HEK293T (cell line): ENCODE results near the gene CCDC158.

Experiments
- CTCF ChIA-PET: fragments of 350-600 bp; formaldehyde crosslinking; extraction: SDS; loops from one replicate; lab custom pipeline; 2021; ENCODE audit warnings: antibody characterized with exemption, inconsistent platforms; lab: Yijun Ruan, JAX
- POLR2A ChIA-PET: fragments of 350-600 bp; formaldehyde crosslinking; extraction: SDS; loops from one replicate; lab custom pipeline; 2020; ENCODE audit warnings: antibody characterized with exemption, inconsistent platforms; lab: Yijun Ruan, JAX
- DNase-seq: peaks from one replicate; pipeline ENCODE4 v3.0.0; 2012; ENCODE audit warnings: mixed read lengths; ENCODE audit errors: extremely low spot score
- ARNT ChIP-seq: fragments of 450-650 bp; IDR thresholded peaks from 2 replicates; pipeline ENCODE4 v1.6.1; 2017; ENCODE audit warnings: mild to moderate bottlenecking
- BHLHE40 ChIP-seq: fragments of 450-650 bp; IDR thresholded peaks from 2 replicates; pipeline ENCODE4 v1.6.1; 2016; ENCODE audit warnings: mild to moderate bottlenecking, moderate library complexity, borderline replicate concordance
- CTBP1 ChIP-seq: fragments of 450-650 bp; IDR thresholded peaks from 2 replicates; pipeline ENCODE4 v1.6.1; 2016; ENCODE audit warnings: borderline replicate concordance
- ELF4 ChIP-seq: fragments of 450-650 bp; IDR thresholded peaks from 2 replicates; pipeline ENCODE4 v1.6.1; 2017; ENCODE audit warnings: antibody characterized with exemption
- FOXA1 ChIP-seq: fragments of 450-650 bp; IDR thresholded peaks from 2 replicates; pipeline ENCODE4 v1.6.1; 2016; ENCODE audit warnings: mild to moderate bottlenecking
- FOXK2 ChIP-seq: fragments of 450-650 bp; IDR thresholded peaks from 2 replicates; pipeline ENCODE4 v1.6.1; 2016; ENCODE audit warnings: mild to moderate bottlenecking
- FOXM1 ChIP-seq: fragments of 450-650 bp; IDR thresholded peaks from 2 replicates; pipeline ENCODE4 v1.6.1; 2017; ENCODE audit warnings: mild to moderate bottlenecking, borderline replicate concordance
- HDGF ChIP-seq: fragments of 450-650 bp; IDR thresholded peaks from 2 replicates; pipeline ENCODE4 v1.6.1; 2017; ENCODE audit warnings: antibody characterized with exemption, borderline replicate concordance
- L3MBTL2 ChIP-seq: fragments of 450-650 bp; conservative IDR thresholded peaks from 2 replicates; pipeline ENCODE4 v1.6.1; 2016; ENCODE audit warnings: mild to moderate bottlenecking
- LEF1 ChIP-seq: fragments of 450-650 bp; IDR thresholded peaks from 2 replicates; pipeline ENCODE4 v1.6.1; 2017; ENCODE audit warnings: mild to moderate bottlenecking, borderline replicate concordance
- NFRKB ChIP-seq: fragments of 450-650 bp; IDR thresholded peaks from 2 replicates; pipeline ENCODE4 v1.6.1; 2016; ENCODE audit warnings: mild to moderate bottlenecking, moderate library complexity
- SP1 ChIP-seq: fragments of 450-650 bp; IDR thresholded peaks from 2 replicates; pipeline ENCODE4 v1.6.1; 2017
- SUZ12 ChIP-seq: fragments of 450-650 bp; IDR thresholded peaks from 2 replicates; pipeline ENCODE4 v1.6.1; 2016; ENCODE audit warnings: mild to moderate bottlenecking
- TARDBP ChIP-seq: fragments of 450-650 bp; IDR thresholded peaks from 2 replicates; pipeline ENCODE4 v1.6.1; 2016
- ZNF384 ChIP-seq: fragments of 450-650 bp; IDR thresholded peaks from 2 replicates; pipeline ENCODE4 v1.6.1; 2016
- TF ChIP-seq, protein P1 (sequence below): fragments of 450-650 bp; IDR thresholded peaks from 2 replicates; pipeline ENCODE4 v1.6.1; 2016

CCDC158 gene

DNA sequence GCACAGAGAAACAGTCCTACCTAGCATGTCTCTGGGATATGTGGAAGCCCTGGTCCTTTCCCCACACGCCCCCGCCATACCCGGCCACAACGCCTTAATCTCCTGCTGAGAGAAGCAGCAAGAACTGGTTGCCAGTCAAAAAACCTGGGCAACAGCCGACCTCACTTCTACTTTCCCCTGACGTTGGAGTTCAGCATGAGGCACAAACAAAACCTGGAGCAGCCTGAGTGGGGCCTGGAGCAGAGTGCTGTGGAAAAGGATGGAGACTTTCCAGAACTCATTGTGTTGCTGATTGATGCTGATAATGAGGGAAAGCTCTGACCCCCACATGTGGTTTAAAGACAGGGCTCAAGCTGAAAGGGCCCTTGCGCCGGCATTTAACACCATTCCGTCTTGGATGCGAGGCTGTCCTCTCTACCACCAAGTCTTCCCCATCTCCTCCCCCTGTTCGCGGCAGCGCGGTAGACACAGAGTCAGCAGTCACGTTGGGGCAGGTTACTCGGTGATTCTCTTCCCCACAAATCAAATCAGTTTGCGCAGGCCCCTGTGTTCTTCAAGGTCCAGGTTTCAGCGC, 666 bp downstream of the CCDC158 start:
- no peak for TF ChIP-seq SP1
- TF ChIP-seq ARNT, result no peak
- no peak for TF ChIP-seq SUZ12
- TF ChIP-seq LEF1, result no peak
- TF ChIP-seq ELF4, result no peak
- no peak for TF ChIP-seq TARDBP
- no peak for TF ChIP-seq ZNF384
- TF ChIP-seq BHLHE40, result no peak
- TF ChIP-seq FOXA1, result no peak
- CTCF ChIA-PET, result interaction anchor here (0.6 kb wide), 1 partner anchor 329 kb away, joined by 5 read pairs; no protein-coding TSS in a partner anchor

DNA sequence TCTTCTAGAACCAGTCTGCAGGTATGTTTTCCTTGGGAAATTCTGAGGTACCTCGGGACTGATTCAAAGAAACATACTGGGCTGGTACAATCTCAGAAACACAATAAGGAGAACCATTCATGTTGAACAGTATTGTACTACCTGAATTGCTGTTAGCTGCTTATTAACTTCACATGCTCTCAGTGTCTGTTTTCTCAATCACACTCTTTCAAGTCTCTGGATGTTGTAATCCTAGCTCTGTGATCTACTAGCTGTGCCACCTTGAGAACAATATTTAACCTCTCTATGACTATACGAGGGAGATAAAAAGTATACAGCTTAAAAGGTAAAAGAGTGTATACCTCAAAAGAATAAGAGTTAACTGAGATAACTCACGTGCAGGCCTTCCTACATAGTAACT, 10.3 kb downstream of the CCDC158 start:
- no peak for DNase-seq
- ChIA-PET CTCF (no interaction called here), POLR2A (no interaction called here)
- no peak for TF ChIP-seq SUZ12
- TF ChIP-seq ELF4, result no peak
- TF ChIP-seq FOXM1, result no peak
- TF ChIP-seq, protein P1, sequence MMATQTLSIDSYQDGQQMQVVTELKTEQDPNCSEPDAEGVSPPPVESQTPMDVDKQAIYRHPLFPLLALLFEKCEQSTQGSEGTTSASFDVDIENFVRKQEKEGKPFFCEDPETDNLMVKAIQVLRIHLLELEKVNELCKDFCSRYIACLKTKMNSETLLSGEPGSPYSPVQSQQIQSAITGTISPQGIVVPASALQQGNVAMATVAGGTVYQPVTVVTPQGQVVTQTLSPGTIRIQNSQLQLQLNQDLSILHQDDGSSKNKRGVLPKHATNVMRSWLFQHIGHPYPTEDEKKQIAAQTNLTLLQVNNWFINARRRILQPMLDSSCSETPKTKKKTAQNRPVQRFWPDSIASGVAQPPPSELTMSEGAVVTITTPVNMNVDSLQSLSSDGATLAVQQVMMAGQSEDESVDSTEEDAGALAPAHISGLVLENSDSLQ, result no peak
- no peak for TF ChIP-seq ZNF384
- no peak for TF ChIP-seq NFRKB
- no peak for TF ChIP-seq FOXA1
- no peak for TF ChIP-seq FOXK2
- TF ChIP-seq LEF1, result no peak
- no peak for TF ChIP-seq L3MBTL2
- TF ChIP-seq BHLHE40, result no peak
- no peak for TF ChIP-seq TARDBP
- TF ChIP-seq HDGF, result no peak
- no peak for TF ChIP-seq SP1
- no peak for TF ChIP-seq CTBP1
- no peak for TF ChIP-seq ARNT

More for the DNA sequence above, 666 bp downstream of the CCDC158 start:
- POLR2A ChIA-PET, result no interaction called here
- no peak for DNase-seq

DNA sequence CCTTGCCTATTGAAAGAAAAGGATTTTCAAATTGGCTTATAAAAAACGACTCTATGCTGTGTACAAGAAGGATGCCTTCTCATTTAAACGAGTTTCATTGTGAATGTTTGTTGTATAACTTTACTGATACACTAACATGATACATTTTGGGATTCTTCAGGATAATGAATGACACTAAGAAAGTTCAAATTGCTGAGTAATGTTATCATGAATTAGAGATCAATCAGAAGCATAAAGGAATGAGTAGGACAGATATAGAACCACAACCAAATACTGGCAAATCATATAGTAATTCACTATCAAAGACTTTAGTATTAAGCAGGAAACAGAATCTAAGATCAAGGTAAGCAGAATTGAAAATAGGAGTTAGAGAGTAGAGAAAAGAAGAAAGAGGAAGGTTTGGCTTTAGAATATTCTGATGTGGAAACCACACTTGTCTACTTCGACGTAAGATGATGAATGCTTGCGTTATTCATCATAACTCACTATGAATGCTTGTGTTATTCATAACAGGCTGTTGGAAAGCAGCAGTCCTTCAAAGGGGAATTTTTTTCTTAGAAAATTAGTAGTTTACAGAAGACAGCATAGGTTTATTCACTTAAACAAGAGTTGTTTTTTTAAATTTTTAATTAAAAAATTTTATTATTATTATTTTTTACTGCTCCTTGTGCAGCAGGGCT, 13.4 kb downstream of the CCDC158 start:
- ChIA-PET POLR2A (no interaction called here), CTCF (no interaction called here)
- DNase-seq, result no peak
- no peak for TF ChIP-seq FOXK2
- no peak for TF ChIP-seq FOXA1
- no peak for TF ChIP-seq SUZ12
- TF ChIP-seq LEF1, result no peak

GRCh38 chr4:76406081-76406480, 14.9 kb downstream of the CCDC158 start:
- TF ChIP-seq, protein P1, result no peak
- no peak for TF ChIP-seq HDGF
- no peak for TF ChIP-seq CTBP1
- TF ChIP-seq SP1, result no peak
- TF ChIP-seq ARNT, result no peak
- TF ChIP-seq ELF4, result no peak
- no peak for TF ChIP-seq FOXM1
- TF ChIP-seq BHLHE40, result no peak
- TF ChIP-seq LEF1, result no peak
- no peak for TF ChIP-seq FOXK2
- TF ChIP-seq SUZ12, result no peak
- TF ChIP-seq NFRKB, result no peak
- no peak for TF ChIP-seq FOXA1
- no peak for TF ChIP-seq ZNF384
- TF ChIP-seq L3MBTL2, result no peak
- TF ChIP-seq TARDBP, result no peak
- POLR2A ChIA-PET, result no interaction called here
- DNase-seq, result no peak
- CTCF ChIA-PET, result no interaction called here

DNA sequence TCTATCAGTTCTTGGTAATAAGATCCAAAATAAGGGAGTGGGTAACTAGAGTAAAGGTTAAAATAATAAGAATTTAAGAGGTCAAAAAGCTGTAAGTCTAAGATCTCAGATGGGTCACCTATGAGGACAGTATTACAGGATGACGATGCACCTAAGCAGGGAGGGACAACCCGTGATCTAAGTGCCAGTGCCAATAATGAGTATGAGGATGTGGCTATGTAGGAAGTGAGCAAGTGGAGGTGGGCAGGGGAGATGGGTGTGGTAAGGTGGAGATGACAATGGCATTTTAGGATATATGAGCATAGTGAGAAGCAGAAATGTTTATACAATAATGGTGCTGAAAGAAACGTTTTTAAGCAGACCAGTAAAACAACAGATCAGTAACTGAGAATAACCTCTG, 19.3 kb downstream of the CCDC158 start:
- CTCF ChIA-PET, result no interaction called here
- TF ChIP-seq L3MBTL2 (no peak), SP1 (no peak), LEF1 (no peak), NFRKB (no peak), HDGF (no peak), FOXM1 (no peak), BHLHE40 (no peak)
- DNase-seq, result no peak
- POLR2A ChIA-PET, result no interaction called here

GRCh38 chr4:76388160-76388908, 32.6 kb downstream of the CCDC158 start:
- no peak for DNase-seq
- CTCF ChIA-PET, result interaction anchor here (1.9 kb wide), 1 partner anchor 10 kb away, joined by 8 read pairs; no protein-coding TSS in a partner anchor
- POLR2A ChIA-PET, result no interaction called here
- TF ChIP-seq LEF1 (no peak), HDGF (no peak), ZNF384 (no peak), FOXK2 (no peak), L3MBTL2 (no peak), FOXM1 (no peak), SUZ12 (no peak), CTBP1 (no peak), ARNT (no peak), SP1 (no peak), ELF4 (no peak)
- TF ChIP-seq, protein P1, result no peak
